Endothelial cell of umbilical vein (primary cell): ENCODE results near the gene AREG. TPM values are rescaled to one million over a fixed set of nuclear protein-coding genes. Genes with fewer than 3 reads are reported as not detected.

Experiments
- BruUV-seq: library from RNA; stranded (reverse); fragments of 400-500 nt; replicated peaks from 2 replicates; lab custom pipeline; 2021; lab: Mats Ljungman, UMichigan
- CTCF ChIA-PET: fragments of 300-600, 350-600 bp; sonication (Branson Sonifier 250); formaldehyde crosslinking; loops from one replicate; lab custom pipeline; 2021; ENCODE audit warnings: antibody characterized with exemption, inconsistent platforms; lab: Charles Lee
- POLR2A ChIA-PET: fragments of 300-600, 350-600 bp; sonication (Branson Sonifier 250); formaldehyde crosslinking; loops from one replicate; lab custom pipeline; 2021; ENCODE audit warnings: antibody characterized with exemption, inconsistent platforms; lab: Charles Lee
- DNase-seq: peaks from one replicate; pipeline ENCODE4 v3.0.0-alpha.2; 2011; ENCODE audit warnings: low read depth, low spot score
- FAIRE-seq: peaks from 2 replicates; lab custom pipeline; 2011; peaks lifted over from hg19 to GRCh38; lab: Jason Lieb, UNC
- H2AFZ ChIP-seq: 2 replicates; pipeline ENCODE4 v1.6.0; 2012; ENCODE audit warnings: low read depth, low read length, control low read depth, inconsistent platforms
- H3K27ac ChIP-seq: 2 replicates; pipeline ENCODE4 v1.5.1; 2011; ENCODE audit warnings: low read depth, mild to moderate bottlenecking, control low read depth, low read length, moderate library complexity; ENCODE audit not compliant: insufficient read depth
- H3K27me3 ChIP-seq, 2 experiments: 2 replicates each; pipeline versions ENCODE4 v1.6.0 to v1.6.1; 2011; ENCODE audit warnings: low read length in 2 of 2, mixed read lengths in 1 of 2; ENCODE audit not compliant: control insufficient read depth in 2 of 2, insufficient read depth in 2 of 2
- H3K36me3 ChIP-seq, 2 experiments: 2 replicates in 1 of 2; 3 replicates in 1 of 2; pipeline ENCODE4 v1.5.1; 2011; ENCODE audit warnings: low read length in 2 of 2, mild to moderate bottlenecking in 1 of 2, moderate library complexity in 1 of 2; ENCODE audit not compliant: control insufficient read depth in 2 of 2, insufficient read depth in 2 of 2; ENCODE audit errors: extremely low read depth in 1 of 2
- H3K4me1 ChIP-seq: 3 replicates; pipeline ENCODE4 v1.5.1; 2011; ENCODE audit warnings: mild to moderate bottlenecking, low read length; ENCODE audit not compliant: control insufficient read depth, insufficient read depth; ENCODE audit errors: extremely low read depth
- H3K4me2 ChIP-seq: 2 replicates; pipeline ENCODE4 v1.6.1; 2011; ENCODE audit warnings: low read length, control low read depth, mixed read lengths; ENCODE audit not compliant: insufficient read depth
- H3K4me3 ChIP-seq, 3 experiments: fragments of 200-600 bp in 1 of 3; sonication (generic), shearing (Covaris generic) in 1 of 3; replicated peaks in 1 of 3; 2 replicates each; pipeline ENCODE4 v1.5.1; 2011 to 2016; ENCODE audit warnings: control low read depth in 3 of 3, low read length in 3 of 3, mild to moderate bottlenecking in 2 of 3, inconsistent platforms in 1 of 3, low read depth in 1 of 3, moderate library complexity in 1 of 3; ENCODE audit not compliant: insufficient read depth in 1 of 3
- H3K79me2 ChIP-seq: 2 replicates; pipeline ENCODE4 v1.6.0; 2012; ENCODE audit warnings: low read length, inconsistent platforms; ENCODE audit not compliant: control insufficient read depth, insufficient read depth
- H3K9ac ChIP-seq: replicated peaks from 2 replicates; pipeline ENCODE3; 2011; ENCODE audit warnings: low read length, control low read depth; ENCODE audit not compliant: insufficient read depth; ENCODE audit errors: extremely low read depth
- H3K9me1 ChIP-seq: replicated peaks from 3 replicates; pipeline ENCODE4 v1.6.0; 2011; ENCODE audit warnings: mild to moderate bottlenecking, low read length; ENCODE audit not compliant: control insufficient read depth, insufficient read depth; ENCODE audit errors: extremely low read depth
- H3K9me3 ChIP-seq: replicated peaks from 2 replicates; pipeline ENCODE4 v1.5.1; 2012; ENCODE audit warnings: low read length, inconsistent platforms; ENCODE audit not compliant: control insufficient read depth, insufficient read depth
- H4K20me1 ChIP-seq: replicated peaks from 2 replicates; pipeline ENCODE3; 2011; ENCODE audit warnings: mild to moderate bottlenecking, low read length; ENCODE audit not compliant: control insufficient read depth, insufficient read depth; ENCODE audit errors: extremely low read depth
- EZH2 ChIP-seq: IDR thresholded peaks from 2 replicates; pipeline ENCODE4 v1.6.1; 2012; ENCODE audit warnings: borderline replicate concordance, low read depth, mild to moderate bottlenecking, moderate library complexity, low read length, inconsistent platforms; ENCODE audit not compliant: severe bottlenecking
- FOS ChIP-seq: IDR thresholded peaks from 2 replicates; pipeline ENCODE4 v1.6.1; 2011; ENCODE audit warnings: mild to moderate bottlenecking, low read length, moderate library complexity, borderline replicate concordance; ENCODE audit not compliant: insufficient read depth
- GATA2 ChIP-seq: IDR thresholded peaks from 2 replicates; pipeline ENCODE4 v1.7.0; 2011; ENCODE audit warnings: low read depth, mild to moderate bottlenecking, moderate library complexity, mixed read lengths, low read length; ENCODE audit not compliant: insufficient read length, insufficient read depth
- JUN ChIP-seq: IDR thresholded peaks from 2 replicates; pipeline ENCODE4 v1.6.1; 2011; ENCODE audit warnings: borderline replicate concordance, low read depth; ENCODE audit not compliant: insufficient read length, insufficient read depth
- dilution Hi-C: fragments of 300-500 bp; cut with MboI; formaldehyde crosslinking; loops from one replicate; pipeline ENCODE4 v1.15.0; 2019; ENCODE audit warnings: low sequenced_read_pairs; ENCODE audit not compliant: extremely low pct_ligation_motif_present
- intact Hi-C: fragments of 100-400 bp; cut with micrococcal nuclease; formaldehyde crosslinking; loops from one replicate; pipeline ENCODE4 v1.10.0; 2022
- polyA plus RNA-seq, 4 experiments: library from polyadenylated mRNA; depleted of rRNA in 3 of 4; stranded (reverse) in 3 of 4; unstranded in 1 of 4; fragments of >200 nt; gene quantifications; 2 replicates each; pipeline versions ENCODE4 v1.2.1 to v1.2.3, GENCODE V29; 2011 to 2012; ENCODE audit warnings: missing spikeins in 1 of 4
- total RNA-seq: library from RNA; stranded (reverse); gene quantifications from 2 replicates; pipeline ENCODE4 v1.2.3, GENCODE V29; 2021
- TF ChIP-seq, protein P1 (sequence below), 2 donors: IDR thresholded peaks; 1 replicate in 1 of 2; 2 replicates in 1 of 2; pipeline ENCODE4 v1.5.1; 2011; ENCODE audit warnings: low read length in 2 of 2, mild to moderate bottlenecking in 2 of 2, moderate library complexity in 2 of 2, control low read depth in 1 of 2, inconsistent platforms in 1 of 2, low read depth in 1 of 2; ENCODE audit not compliant: insufficient read depth in 1 of 2; ENCODE audit errors: extremely low read depth in 1 of 2

The AREG gene
- total and polyA plus RNA-seq, 2 donors (not counting 3 experiments of a cell fraction or from before 2014, with no cell fraction given) = 0.17 to 0.55 TPM

DNA sequence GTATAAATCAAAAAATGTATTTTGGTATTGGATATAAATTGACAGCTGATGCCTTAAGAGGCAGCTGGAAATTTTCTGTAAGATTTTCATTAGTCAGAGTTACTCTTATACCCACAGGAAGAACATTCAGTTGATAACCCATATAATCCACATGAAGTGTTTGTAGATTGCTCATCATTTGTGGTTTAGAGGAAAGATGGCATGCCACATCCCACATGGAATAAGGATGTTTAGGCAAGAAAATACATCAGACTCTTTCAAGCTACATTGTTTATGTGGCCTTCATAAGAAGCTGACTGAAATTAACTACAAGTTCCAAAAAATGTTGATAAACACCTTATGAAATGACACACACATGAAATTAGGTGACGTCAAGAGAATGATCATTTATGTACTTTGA, 56.6 kb downstream of the AREG start:
- FAIRE-seq (no peak), DNase-seq (peak; percentile 11)
- no TSS peak for BruUV-seq
- H3K4me2 ChIP-seq = no peak overlapping the region
- H3K9me1 ChIP-seq = no peaks in the 10 kb centered on the region
- H3K4me1 ChIP-seq = peaks cover 31% of the 10 kb centered on the region
- no peaks in the 10 kb centered on the region for H3K36me3 ChIP-seq
- no peaks in the 10 kb centered on the region for H4K20me1 ChIP-seq
- no peak overlapping the region for H3K9ac ChIP-seq
- H3K27ac ChIP-seq = no peak overlapping the region
- CTCF ChIA-PET = interaction anchor here (1.0 to 2.1 kb wide), 3 partner anchors 28 to 174 kb away, joined by 3 to 6 read pairs (median 5); partner anchors contain the start of gene AREG
- no peaks in the 10 kb centered on the region for H3K9me3 ChIP-seq
- no peak overlapping the region for H2AFZ ChIP-seq
- TF ChIP-seq EZH2 = no peak
- no peak for TF ChIP-seq JUN
- peak; percentile 48 for TF ChIP-seq GATA2
- TF ChIP-seq FOS = peak; percentile 70
- TF ChIP-seq, protein P1, sequence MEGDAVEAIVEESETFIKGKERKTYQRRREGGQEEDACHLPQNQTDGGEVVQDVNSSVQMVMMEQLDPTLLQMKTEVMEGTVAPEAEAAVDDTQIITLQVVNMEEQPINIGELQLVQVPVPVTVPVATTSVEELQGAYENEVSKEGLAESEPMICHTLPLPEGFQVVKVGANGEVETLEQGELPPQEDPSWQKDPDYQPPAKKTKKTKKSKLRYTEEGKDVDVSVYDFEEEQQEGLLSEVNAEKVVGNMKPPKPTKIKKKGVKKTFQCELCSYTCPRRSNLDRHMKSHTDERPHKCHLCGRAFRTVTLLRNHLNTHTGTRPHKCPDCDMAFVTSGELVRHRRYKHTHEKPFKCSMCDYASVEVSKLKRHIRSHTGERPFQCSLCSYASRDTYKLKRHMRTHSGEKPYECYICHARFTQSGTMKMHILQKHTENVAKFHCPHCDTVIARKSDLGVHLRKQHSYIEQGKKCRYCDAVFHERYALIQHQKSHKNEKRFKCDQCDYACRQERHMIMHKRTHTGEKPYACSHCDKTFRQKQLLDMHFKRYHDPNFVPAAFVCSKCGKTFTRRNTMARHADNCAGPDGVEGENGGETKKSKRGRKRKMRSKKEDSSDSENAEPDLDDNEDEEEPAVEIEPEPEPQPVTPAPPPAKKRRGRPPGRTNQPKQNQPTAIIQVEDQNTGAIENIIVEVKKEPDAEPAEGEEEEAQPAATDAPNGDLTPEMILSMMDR (IDR thresholded peaks at IDR 0.05; ENCODE audit: extremely low read depth in 1 of 2, insufficient read depth in 1 of 2, low read depth in 1 of 2, low read length in 2 of 2) = no peak
- no peaks in the 10 kb centered on the region for H3K79me2 ChIP-seq
- dilution Hi-C loops = no loop called here
- H3K4me3 ChIP-seq = no peak overlapping the region
- no peaks in the 10 kb centered on the region for H3K27me3 ChIP-seq
- intact Hi-C loops = no loop called here
- POLR2A ChIA-PET = no interaction called here
